T-helper 17 cell (primary cell): Measurements from ENCODE around the gene CFAP20DC. TPM values are rescaled to one million over a fixed set of nuclear protein-coding genes. Genes with fewer than 3 reads are reported as not detected.
"Not testable (repeated sequence)": the region's sequence is repeated elsewhere in the genome, so short reads cannot be mapped to it uniquely, and the experiment has no call there.

Experiments used
- ATAC-seq: fragments of 150-1000 bp; cut with Tn5 transposase; 2 replicates; pipeline ENCODE4 v1.10.0; 2021; ENCODE audit warnings: mild to moderate bottlenecking, moderate library complexity
- DNase-seq, 3 donors: peaks; one replicate each; pipeline versions ENCODE4 v3.0.0 to v3.0.0-alpha.2; 2020 to 2021
- H3K9me3 ChIP-seq: one replicate; pipeline ENCODE4 v1.7.0; 2013; ENCODE audit warnings: low read length, mild to moderate bottlenecking; ENCODE audit not compliant: control insufficient read depth, poor library complexity, severe bottlenecking
- H3K27ac Mint-ChIP-seq: one replicate; pipeline ENCODE4 v1.8.0; 2022; ENCODE audit warnings: mild to moderate bottlenecking, moderate library complexity, mixed read lengths
- H3K27me3 Mint-ChIP-seq: one replicate; pipeline ENCODE4 v1.8.0; 2022; ENCODE audit warnings: mixed read lengths
- H3K36me3 Mint-ChIP-seq: one replicate; pipeline ENCODE4 v1.8.0; 2022; ENCODE audit warnings: low read depth, mixed read lengths
- H3K4me1 Mint-ChIP-seq: one replicate; pipeline ENCODE4 v1.8.0; 2022; ENCODE audit warnings: mild to moderate bottlenecking, mixed read lengths
- H3K4me3 Mint-ChIP-seq: one replicate; pipeline ENCODE4 v1.8.0; 2022; ENCODE audit warnings: mild to moderate bottlenecking, moderate library complexity, mixed read lengths
- total RNA-seq, 4 donors: library from RNA in 2 of 4; stranded (reverse) in 2 of 4; gene quantifications; one replicate each; pipeline ENCODE4 v1.2.3 and lab custom pipeline; 2022 to 2026

The CFAP20DC gene
- total RNA-seq, 2 donors from 2014 or later, result 0.39 to 0.47 TPM

DNA sequence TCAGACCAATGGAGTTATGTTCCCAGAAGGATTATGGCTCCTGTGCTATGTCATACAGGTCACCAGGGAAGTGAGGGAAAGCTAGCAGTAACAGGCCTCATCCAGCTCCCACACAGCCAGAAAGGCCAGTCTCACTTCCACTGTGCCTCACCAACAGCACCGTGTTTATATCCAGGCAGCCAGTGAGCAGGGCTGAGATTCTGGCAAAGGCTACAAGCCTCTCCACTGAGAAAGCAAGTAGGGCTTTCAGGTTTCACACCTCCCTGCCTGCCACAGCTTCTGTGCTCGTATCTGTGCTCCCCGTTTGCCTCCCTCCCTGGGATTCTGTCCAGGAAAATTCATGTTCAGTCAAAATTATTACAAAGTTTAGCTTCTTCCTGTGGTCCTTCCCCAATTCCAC, 14.9 kb upstream of the CFAP20DC start:
- H3K9me3 ChIP-seq, result peaks cover 4% of the 10 kb centered on the region
- Mint-ChIP-seq H3K4me3 (no peak overlapping the region), H3K4me1 (no peaks in the 10 kb centered on the region), H3K36me3 (peaks cover 3% of the 10 kb centered on the region), H3K27ac (no peak overlapping the region), H3K27me3 (peaks cover 30% of the 10 kb centered on the region)
- ATAC-seq (no peak), DNase-seq (no peak)

GRCh38 chr3:59064276-59064675, 14.5 kb upstream of the CFAP20DC start:
- peaks cover 26% of the 10 kb centered on the region for H3K27me3 Mint-ChIP-seq
- no peak for ATAC-seq
- peaks cover 3% of the 10 kb centered on the region for H3K36me3 Mint-ChIP-seq
- no peaks in the 10 kb centered on the region for H3K4me1 Mint-ChIP-seq
- H3K4me3 Mint-ChIP-seq, result no peak overlapping the region
- H3K9me3 ChIP-seq, result peaks cover 4% of the 10 kb centered on the region
- no peak overlapping the region for H3K27ac Mint-ChIP-seq
- no peak for DNase-seq

GRCh38 chr3:59056706-59057105, 6.9 kb upstream of the CFAP20DC start:
- Mint-ChIP-seq H3K27ac (no peak overlapping the region), H3K36me3 (no peaks in the 10 kb centered on the region), H3K4me1 (peaks cover 2% of the 10 kb centered on the region), H3K4me3 (no peak overlapping the region), H3K27me3 (peaks cover 10% of the 10 kb centered on the region)
- DNase-seq (no peak), ATAC-seq (no peak)
- no peaks in the 10 kb centered on the region for H3K9me3 ChIP-seq

DNA sequence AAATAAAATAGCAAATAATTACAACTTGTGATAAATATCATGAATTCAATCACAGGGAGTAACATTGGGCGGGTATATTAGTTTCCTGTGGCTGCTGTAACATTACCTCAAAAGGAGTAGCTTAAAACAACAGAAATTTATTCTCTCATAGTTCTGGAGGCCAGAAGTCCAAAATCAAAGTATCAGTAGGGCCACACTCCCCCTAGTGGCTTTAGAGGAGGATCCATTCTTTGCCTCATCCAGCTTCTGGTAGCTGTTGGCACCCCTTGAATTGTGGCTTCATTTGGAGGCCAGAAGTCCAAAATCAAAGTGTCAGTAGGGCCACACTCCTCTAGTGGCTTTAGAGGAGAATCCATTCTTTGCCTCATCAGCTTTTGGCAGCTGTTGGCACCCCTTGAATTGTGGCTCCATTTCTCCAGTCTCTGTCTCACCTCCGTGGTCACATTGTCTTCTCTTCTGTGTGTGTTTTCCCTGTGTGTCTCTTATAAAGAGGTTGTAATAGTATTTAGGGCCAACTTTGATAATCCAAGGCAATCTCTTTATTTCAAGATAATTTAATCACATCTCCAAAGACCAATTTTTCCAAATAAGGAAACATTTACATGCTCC, 3.1 kb upstream of the CFAP20DC start:
- Mint-ChIP-seq H3K4me3 (no peak overlapping the region), H3K27me3 (peaks cover 8% of the 10 kb centered on the region), H3K27ac (no peak overlapping the region), H3K36me3 (no peaks in the 10 kb centered on the region), H3K4me1 (peaks cover 4% of the 10 kb centered on the region)
- H3K9me3 ChIP-seq, result no peaks in the 10 kb centered on the region
- ATAC-seq (no peak), DNase-seq (no peak)

DNA sequence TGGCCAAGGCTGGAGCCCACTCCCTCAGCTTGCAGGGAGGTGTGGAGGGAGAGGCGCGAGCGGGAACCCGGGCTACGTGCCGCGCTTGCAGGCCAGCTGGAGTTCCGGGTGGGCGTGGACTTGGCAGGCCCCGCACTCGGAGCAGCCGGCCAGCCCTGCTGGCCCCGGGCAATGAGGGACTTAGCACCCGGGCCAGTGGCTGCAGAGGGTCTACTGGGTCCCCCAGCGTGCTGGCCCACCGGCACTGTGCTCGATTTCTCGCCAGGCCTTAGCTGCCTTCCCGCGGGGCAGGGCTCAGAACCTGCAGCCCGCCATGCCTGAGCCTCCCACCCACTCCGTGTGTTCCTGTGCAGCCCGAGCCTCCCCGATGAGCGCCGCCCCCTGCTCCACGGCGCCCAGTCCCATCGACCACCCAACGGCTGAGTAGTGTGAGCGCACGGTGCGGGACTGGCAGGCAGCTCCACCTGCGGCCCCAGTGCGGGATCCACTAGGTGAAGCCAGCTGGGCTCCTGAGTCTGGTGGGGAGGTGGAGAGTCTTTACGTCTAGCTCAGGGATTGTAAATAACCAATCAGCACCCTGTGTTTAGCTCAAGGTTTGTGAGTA, 1.1 kb upstream of the CFAP20DC start:
- not testable (repeated sequence) for H3K36me3 Mint-ChIP-seq, H3K9me3 ChIP-seq, H3K27me3 Mint-ChIP-seq, H3K4me1 Mint-ChIP-seq, H3K27ac Mint-ChIP-seq, H3K4me3 Mint-ChIP-seq, ATAC-seq, DNase-seq

GRCh38 chr3:59046839-59047238, 3.0 kb downstream of the CFAP20DC start:
- DNase-seq (no peak), ATAC-seq (no peak)
- no peaks in the 10 kb centered on the region for H3K36me3 Mint-ChIP-seq
- no peak overlapping the region for H3K27ac Mint-ChIP-seq
- no peaks in the 10 kb centered on the region for H3K27me3 Mint-ChIP-seq
- H3K4me1 Mint-ChIP-seq, result peaks cover 2% of the 10 kb centered on the region
- no peak overlapping the region for H3K4me3 Mint-ChIP-seq
- H3K9me3 ChIP-seq, result no peaks in the 10 kb centered on the region

GRCh38 chr3:59043391-59043790, 6.4 kb downstream of the CFAP20DC start:
- Mint-ChIP-seq H3K27me3 (no peaks in the 10 kb centered on the region), H3K27ac (no peak overlapping the region), H3K4me3 (no peak overlapping the region), H3K4me1 (no peaks in the 10 kb centered on the region), H3K36me3 (no peaks in the 10 kb centered on the region)
- ATAC-seq (no peak), DNase-seq (no peak)
- no peaks in the 10 kb centered on the region for H3K9me3 ChIP-seq

- no peak for ATAC-seq
- no peaks in the 10 kb centered on the region for H3K9me3 ChIP-seq
- no peaks in the 10 kb centered on the region for H3K36me3 Mint-ChIP-seq
- no peak overlapping the region for H3K4me3 Mint-ChIP-seq
- no peak for DNase-seq
- no peak overlapping the region for H3K27ac Mint-ChIP-seq
- H3K27me3 Mint-ChIP-seq, result no peaks in the 10 kb centered on the region
- no peaks in the 10 kb centered on the region for H3K4me1 Mint-ChIP-seq
Measured at GRCh38 chr3:59040902-59041301, 8.9 kb downstream of the CFAP20DC start.

DNA sequence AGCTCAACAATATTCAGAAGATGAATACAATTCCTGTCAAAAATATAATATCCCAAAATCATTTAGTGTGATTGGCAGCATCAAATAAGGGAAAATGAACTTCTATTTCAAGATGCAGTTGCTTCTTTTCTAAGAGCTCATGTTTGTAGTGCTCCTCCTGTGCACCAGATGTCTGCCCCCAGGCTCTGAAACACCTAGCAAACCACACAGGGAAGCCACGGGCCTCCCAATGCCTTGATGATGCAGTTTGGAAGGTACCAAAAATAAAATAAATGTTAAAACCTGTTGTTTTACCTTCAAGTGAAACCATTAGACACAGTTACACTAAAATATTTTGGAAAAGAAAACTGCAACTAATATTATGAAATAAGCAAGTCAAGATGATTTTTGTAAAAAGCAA, 22.2 kb downstream of the CFAP20DC start:
- DNase-seq (no peak), ATAC-seq (no peak)
- Mint-ChIP-seq H3K4me1 (no peaks in the 10 kb centered on the region), H3K4me3 (no peak overlapping the region), H3K27ac (no peak overlapping the region), H3K36me3 (no peaks in the 10 kb centered on the region), H3K27me3 (peaks cover 6% of the 10 kb centered on the region)
- no peaks in the 10 kb centered on the region for H3K9me3 ChIP-seq

DNA sequence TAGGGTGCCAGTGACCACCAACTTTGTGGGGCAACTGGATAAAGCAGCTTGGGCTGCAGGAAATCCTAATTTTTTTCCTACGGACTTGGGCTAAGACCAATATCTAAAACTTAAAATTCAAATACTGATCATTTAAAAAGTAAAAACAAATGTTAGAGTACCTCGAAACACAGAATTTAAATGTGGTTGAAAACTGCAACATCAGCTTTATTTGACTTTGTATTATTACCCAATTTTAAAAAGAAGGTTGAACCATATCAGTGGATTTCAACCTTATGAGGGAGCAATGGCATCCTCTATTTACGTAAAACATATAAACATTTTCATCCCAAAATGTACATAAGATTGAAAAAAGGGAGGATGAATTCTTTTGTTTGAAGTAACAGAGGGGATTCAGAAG, 26.2 kb downstream of the CFAP20DC start:
- no peaks in the 10 kb centered on the region for H3K36me3 Mint-ChIP-seq
- H3K27ac Mint-ChIP-seq, result no peak overlapping the region
- H3K4me3 Mint-ChIP-seq, result no peak overlapping the region
- H3K4me1 Mint-ChIP-seq, result no peaks in the 10 kb centered on the region
- H3K9me3 ChIP-seq, result no peaks in the 10 kb centered on the region
- DNase-seq (no peak), ATAC-seq (no peak)
- H3K27me3 Mint-ChIP-seq, result peaks cover 6% of the 10 kb centered on the region

DNA sequence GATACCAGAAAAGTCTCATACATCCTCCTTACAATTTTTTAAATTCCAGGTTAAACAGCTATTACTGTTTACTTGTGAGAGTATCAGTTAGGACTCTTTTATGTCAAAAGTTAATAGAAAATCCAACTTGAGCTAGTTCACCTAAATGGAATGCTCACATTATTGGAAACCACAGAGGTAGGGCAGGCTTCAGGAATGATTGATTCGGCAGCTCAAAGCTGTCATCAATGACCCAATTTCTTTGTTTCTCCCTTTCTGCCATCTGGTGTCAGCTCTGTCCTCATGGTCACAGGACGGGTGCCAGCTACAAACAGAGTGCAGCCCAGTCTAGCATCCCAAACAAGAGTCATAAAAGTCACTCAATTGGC, 32.2 kb downstream of the CFAP20DC start:
- no peak for ATAC-seq
- H3K4me3 Mint-ChIP-seq, result no peak overlapping the region

GRCh38 chr3:59016930-59017616, 32.8 kb downstream of the CFAP20DC start:
- ATAC-seq (no peak), DNase-seq (no peak)
- no peak overlapping the region for H3K27ac Mint-ChIP-seq
- H3K36me3 Mint-ChIP-seq, result no peaks in the 10 kb centered on the region
- H3K9me3 ChIP-seq, result no peaks in the 10 kb centered on the region
- H3K4me3 Mint-ChIP-seq, result no peak overlapping the region
- no peaks in the 10 kb centered on the region for H3K4me1 Mint-ChIP-seq
- H3K27me3 Mint-ChIP-seq, result peaks cover 4% of the 10 kb centered on the region

More for the DNA sequence above, 32.2 kb downstream of the CFAP20DC start:
- no peak for DNase-seq
- Mint-ChIP-seq H3K27me3 (peaks cover 4% of the 10 kb centered on the region), H3K27ac (no peak overlapping the region), H3K36me3 (no peaks in the 10 kb centered on the region), H3K4me1 (no peaks in the 10 kb centered on the region)
- H3K9me3 ChIP-seq, result no peaks in the 10 kb centered on the region

- H3K36me3 Mint-ChIP-seq, result no peaks in the 10 kb centered on the region
- H3K9me3 ChIP-seq, result no peaks in the 10 kb centered on the region
- DNase-seq, result no peak
- no peaks in the 10 kb centered on the region for H3K4me1 Mint-ChIP-seq
- H3K27me3 Mint-ChIP-seq, result peaks cover 4% of the 10 kb centered on the region
- H3K27ac Mint-ChIP-seq, result no peak overlapping the region
- H3K4me3 Mint-ChIP-seq, result no peak overlapping the region
- ATAC-seq, result no peak
Measured at GRCh38 chr3:59013611-59014010, 36.2 kb downstream of the CFAP20DC start.
